HK-2 (cell line): Measurements from ENCODE around the gene CERKL.

Experiments
- DNase-seq: peaks from one replicate; pipeline ENCODE4 v3.0.0-alpha.2; 2018; ENCODE audit not compliant: unreplicated experiment

The CERKL gene

DNA sequence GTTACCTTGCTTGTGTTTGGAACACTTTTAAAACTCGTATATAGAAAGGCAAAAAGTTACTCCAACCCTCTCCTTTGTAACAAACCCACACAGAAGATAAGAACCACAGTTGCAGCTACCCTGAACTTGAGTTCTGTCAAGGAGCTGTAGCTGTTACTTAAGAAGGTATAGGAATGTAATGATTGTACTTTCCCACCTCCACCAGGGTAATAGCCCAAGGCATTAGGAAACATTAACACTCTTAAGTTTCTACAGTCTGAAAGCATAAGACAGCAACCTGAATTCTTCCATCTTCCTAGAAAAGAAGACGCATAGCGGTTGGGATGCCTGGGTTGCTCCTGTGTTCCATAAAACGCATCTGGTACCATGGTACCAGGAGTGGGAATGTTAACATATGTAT, 156.7 kb downstream of the CERKL start:
- no peak for DNase-seq

DNA sequence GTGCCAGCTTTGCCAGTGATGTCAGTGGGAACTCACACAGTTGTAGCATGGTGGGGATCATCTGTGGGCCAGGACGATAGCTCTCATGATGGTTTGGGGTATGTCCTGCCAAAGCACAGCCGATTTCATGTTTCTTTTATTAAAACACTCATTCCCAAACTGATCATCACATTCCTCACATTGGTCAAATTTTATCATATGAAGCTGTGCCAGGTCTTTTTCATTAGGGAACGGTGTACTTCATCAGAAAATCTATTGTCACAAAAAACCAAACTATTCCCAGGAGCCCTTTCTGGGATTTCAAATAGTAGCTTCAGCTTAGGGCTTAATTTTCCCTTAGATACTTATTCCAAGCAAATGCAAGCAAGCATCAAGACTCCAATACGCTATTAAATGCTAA, 157.7 kb downstream of the CERKL start:
- DNase-seq: no peak
